ENCODE data around the gene DDX19B. TPM values are rescaled to one million over a fixed set of nuclear protein-coding genes. Genes with fewer than 3 reads are reported as not detected.

Gene DDX19B
- total and polyA plus RNA-seq, 9 of the 15 experiments (the other 6 are each of a cell fraction or from before 2014, with no cell fraction given): 7.0 to 32.9 (median 19.3) TPM

GRCh38 chr16:70289229-70290094 is 9.5 kb upstream of the DDX19B start, which contains the start of gene AARS1 (continued):
- TF ChIP-seq ZNF407 (IDR thresholded peaks at IDR 0.05; ENCODE audit: low read depth) (no peak), U2AF1 (optimal IDR thresholded peaks at IDR 0.05; ENCODE audit: low read depth, low read length) (no peak), PTTG1 (tag; IDR thresholded peaks at IDR 0.05; ENCODE audit: low read depth) (no peak), SPI1 (IDR thresholded peaks at IDR 0.05; ENCODE audit: borderline replicate concordance, low read depth, low read length) (no peak), DNMT1 (IDR thresholded peaks at IDR 0.05) (no peak), ARID1B (IDR thresholded peaks at IDR 0.05) (no peak), RNF219 (CRISPR knock-in tag; IDR thresholded peaks at IDR 0.05) (no peak), C11orf30 (IDR thresholded peaks at IDR 0.05; ENCODE audit: low read depth) (no peak), ZNF695 (CRISPR knock-in tag; IDR thresholded peaks at IDR 0.05) (no peak), CBX1 (IDR thresholded peaks at IDR 0.05; ENCODE audit: low read depth) (no peak; the same call in 1 of the 2 replicates), ZNF644 (tag; IDR thresholded peaks at IDR 0.05; ENCODE audit: low read depth) (no peak; the same call in 1 of the 2 replicates), LCOR (CRISPR knock-in tag; IDR thresholded peaks at IDR 0.05) (0 out of 2 replicates have a peak, but pooled peaks have one; percentile 11), TSC22D4 (tag; IDR thresholded peaks at IDR 0.05) (no peak), CREM (IDR thresholded peaks at IDR 0.05; ENCODE audit: low read depth) (peak; percentile 88), RAD21 (CRISPR knock-in tag; conservative IDR thresholded peaks at IDR 0.05 in 1 of 2, IDR thresholded peaks at IDR 0.05 in 1 of 2) (no peak), ZNF253 (CRISPR knock-in tag; conservative IDR thresholded peaks at IDR 0.05) (no peak), YBX1 (IDR thresholded peaks at IDR 0.05) (no peak), ZC3H8 (IDR thresholded peaks at IDR 0.05) (no peak), ARID2 (IDR thresholded peaks at IDR 0.05) (no peak)

Data from K562 (cell line).